OCI-LY7 (cell line): ENCODE measurements around the gene DRD4. TPM values are rescaled to one million over a fixed set of nuclear protein-coding genes. Genes with fewer than 3 reads are reported as not detected.

ENCODE experiments used
- BruUV-seq: library from RNA; stranded (reverse); fragments of 400-500 nt; replicated peaks from 2 replicates; lab custom pipeline; 2021; lab: Mats Ljungman, UMichigan
- CTCF ChIA-PET: fragments of 300-600 bp; sonication (Branson Sonifier 250); formaldehyde crosslinking; loops from one replicate; lab custom pipeline; 2022; ENCODE audit warnings: antibody characterized with exemption; ENCODE audit not compliant: unreplicated experiment; lab: Charles Lee
- POLR2A ChIA-PET: fragments of 300-600 bp; sonication (Branson Sonifier 250); formaldehyde crosslinking; loops from one replicate; lab custom pipeline; 2022; ENCODE audit warnings: antibody characterized with exemption; lab: Charles Lee
- DNase-seq: peaks from one replicate; pipeline ENCODE4 v3.0.0-alpha.2; 2015; ENCODE audit warnings: low spot score
- H2AFZ ChIP-seq: fragments of 200-600 bp; sonication (generic), shearing (Covaris generic); 2 replicates; pipeline ENCODE4 v1.6.1; 2014; ENCODE audit warnings: mild to moderate bottlenecking, antibody characterized with exemption, low read length, moderate library complexity
- H3K27ac ChIP-seq: fragments of 200-600 bp; sonication (generic); 2 replicates; pipeline ENCODE4 v1.5.1; 2014; ENCODE audit warnings: mixed run types, low read depth, mild to moderate bottlenecking, moderate library complexity, low read length, inconsistent platforms; ENCODE audit not compliant: poor library complexity, severe bottlenecking
- H3K36me3 ChIP-seq: fragments of 200-600 bp; sonication (generic); 2 replicates; pipeline ENCODE4 v1.6.1; 2014; ENCODE audit warnings: mild to moderate bottlenecking, antibody characterized with exemption, low read length, moderate library complexity, mixed read lengths; ENCODE audit not compliant: insufficient read depth
- H3K4me1 ChIP-seq: fragments of 200-600 bp; sonication (generic); 2 replicates; pipeline ENCODE4 v1.5.1; 2014; ENCODE audit warnings: mild to moderate bottlenecking, low read length; ENCODE audit not compliant: insufficient read depth, poor library complexity, severe bottlenecking
- H3K4me2 ChIP-seq: fragments of 200-600 bp; sonication (generic); 2 replicates; pipeline ENCODE4 v1.6.1; 2014; ENCODE audit warnings: mild to moderate bottlenecking, low read length
- H3K4me3 ChIP-seq: fragments of 200-600 bp; sonication (generic); 2 replicates; pipeline ENCODE4 v1.5.1; 2014; ENCODE audit warnings: mild to moderate bottlenecking, low read depth, low read length; ENCODE audit not compliant: poor library complexity, severe bottlenecking
- H3K79me2 ChIP-seq: fragments of 200-600 bp; sonication (generic); 2 replicates; pipeline ENCODE4 v1.6.1; 2016; ENCODE audit warnings: low read depth, mild to moderate bottlenecking, low read length, moderate library complexity, mixed read lengths; ENCODE audit not compliant: insufficient read depth
- H3K9me2 ChIP-seq: fragments of 200-600 bp; sonication (generic); 2 replicates; pipeline ENCODE4 v1.6.1; 2016; ENCODE audit warnings: mild to moderate bottlenecking, low read length, mixed read lengths; ENCODE audit not compliant: insufficient read depth
- H3K9me3 ChIP-seq: fragments of 200-600 bp; sonication (generic); 2 replicates; pipeline ENCODE4 v1.6.1; 2014; ENCODE audit warnings: mild to moderate bottlenecking, mixed run types, low read length, mixed read lengths
- H4K20me1 ChIP-seq: fragments of 200-600 bp; sonication (generic); 2 replicates; pipeline ENCODE4 v1.6.1; 2014; ENCODE audit warnings: mild to moderate bottlenecking, antibody characterized with exemption, low read length, moderate library complexity, mixed read lengths; ENCODE audit not compliant: insufficient read depth
- CTCF ChIP-seq: fragments of 200-600 bp; sonication (generic); conservative IDR thresholded peaks from 2 replicates; pipeline ENCODE4 v1.5.1; 2014; ENCODE audit warnings: mild to moderate bottlenecking, antibody characterized with exemption, low read length, moderate library complexity, mixed read lengths
- EZH2phosphoT487 ChIP-seq: fragments of 200-600 bp; sonication (generic); IDR thresholded peaks from 2 replicates; pipeline ENCODE4 v1.6.1; 2018; ENCODE audit warnings: low read depth, borderline replicate concordance, mild to moderate bottlenecking, mixed run types, antibody characterized with exemption, low read length, moderate library complexity, mixed read lengths
- intact Hi-C: fragments of 100-400 bp; cut with micrococcal nuclease; formaldehyde crosslinking; loops from one replicate; pipeline ENCODE4 v1.10.0; 2022; ENCODE audit not compliant: unreplicated experiment
- total RNA-seq, 2 experiments: library from RNA; depleted of rRNA in 1 of 2; stranded (reverse); fragments of >200 nt in 1 of 2; shearing (Covaris generic) in 1 of 2; gene quantifications; 2 replicates each; pipeline ENCODE4 v1.2.3, GENCODE V29; 2014 to 2022

DRD4 gene
- total RNA-seq, 2 experiments from 2014 or later, result 0.16 to 3.1 TPM

GRCh38 chr11:655036-655726 lies 18.1 kb downstream of the DRD4 start:
- ChIA-PET CTCF (no interaction called here), POLR2A (interaction anchor here (0.7 kb wide), 1 partner anchor 41 kb away, joined by 3 read pairs; the partner anchor contains the start of gene TMEM80)
- Histone ChIP-seq H3K36me3 (peaks cover 56% of the 10 kb centered on the region), H2AFZ (no peak overlapping the region), H3K4me1 (peaks cover 5% of the 10 kb centered on the region), H3K9me3 (no peaks in the 10 kb centered on the region), H3K9me2 (no peaks in the 10 kb centered on the region), H3K4me3 (no peak overlapping the region), H3K4me2 (no peak overlapping the region), H3K27ac (no peak overlapping the region), H4K20me1 (no peaks in the 10 kb centered on the region), H3K79me2 (no peaks in the 10 kb centered on the region)
- TF ChIP-seq EZH2phosphoT487, result no peak
- TF ChIP-seq CTCF, result no peak
- intact Hi-C loops, result no loop called here
- DNase-seq, result no peak
- BruUV-seq, result no TSS peak

- Histone ChIP-seq H3K36me3 (peaks cover 58% of the 10 kb centered on the region), H3K9me2 (no peaks in the 10 kb centered on the region), H2AFZ (no peak overlapping the region), H3K4me3 (no peak overlapping the region), H3K9me3 (no peaks in the 10 kb centered on the region), H3K27ac (no peak overlapping the region), H3K4me2 (no peak overlapping the region), H3K79me2 (no peaks in the 10 kb centered on the region), H4K20me1 (no peaks in the 10 kb centered on the region), H3K4me1 (peaks cover 9% of the 10 kb centered on the region)
- POLR2A ChIA-PET, result interaction anchor here (1.2 kb wide), 1 partner anchor 67 kb away, joined by 3 read pairs; no protein-coding TSS in a partner anchor
- DNase-seq, result no peak
- intact Hi-C loops, result no loop called here
- no TSS peak for BruUV-seq
- CTCF ChIA-PET, result no interaction called here
- no peak for TF ChIP-seq EZH2phosphoT487
- TF ChIP-seq CTCF, result no peak
These were observed 19.4 kb downstream of the DRD4 start for GRCh38 chr11:656426-656825.

GRCh38 chr11:656866-657265 lies 19.8 kb downstream of the DRD4 start:
- H3K79me2 ChIP-seq, result no peaks in the 10 kb centered on the region
- no peaks in the 10 kb centered on the region for H4K20me1 ChIP-seq
- intact Hi-C loops, result no loop called here
- no peak overlapping the region for H3K27ac ChIP-seq
- no peak overlapping the region for H3K4me2 ChIP-seq
- H2AFZ ChIP-seq, result no peak overlapping the region
- no peaks in the 10 kb centered on the region for H3K9me3 ChIP-seq
- H3K4me3 ChIP-seq, result no peak overlapping the region
- BruUV-seq, result no TSS peak
- CTCF ChIA-PET, result no interaction called here
- TF ChIP-seq EZH2phosphoT487 (no peak), CTCF (no peak)
- POLR2A ChIA-PET, result interaction anchor here (1.2 kb wide), 1 partner anchor 66 kb away, joined by 3 read pairs; no protein-coding TSS in a partner anchor
- peaks cover 9% of the 10 kb centered on the region for H3K4me1 ChIP-seq
- H3K9me2 ChIP-seq, result no peaks in the 10 kb centered on the region
- DNase-seq, result no peak
- peaks cover 55% of the 10 kb centered on the region for H3K36me3 ChIP-seq
